SK-N-SH (cell line): ENCODE measurements around the gene C11orf52.
A peak's percentile ranks its signal among the peaks of the same experiment; 100 is the strongest.

ENCODE experiments used
- CHD2 ChIP-seq: fragments of 150-350 bp; IDR thresholded peaks from 2 replicates; pipeline ENCODE4 v1.6.1; 2018; ENCODE audit warnings: low read length; ENCODE audit not compliant: partially characterized antibody
- CTCF ChIP-seq: fragments of 200-600 bp; sonication (generic); IDR thresholded peaks from 2 replicates; pipeline ENCODE4 v1.6.1; 2017; ENCODE audit warnings: antibody characterized with exemption, mild to moderate bottlenecking, moderate library complexity
- EZH2phosphoT487 ChIP-seq: fragments of 200-600 bp; sonication (generic); IDR thresholded peaks from 2 replicates; pipeline ENCODE4 v1.6.1; 2017; ENCODE audit warnings: low read depth, mixed run types, mild to moderate bottlenecking, antibody characterized with exemption, moderate library complexity, borderline replicate concordance
- JUND ChIP-seq: IDR thresholded peaks from 2 replicates; pipeline ENCODE4 v1.4.0; 2012
- POLR2AphosphoS5 ChIP-seq: IDR thresholded peaks from 2 replicates; pipeline ENCODE4 v1.6.1; 2012; ENCODE audit warnings: low read depth, low read length
- SMC3 ChIP-seq: IDR thresholded peaks from 2 replicates; pipeline ENCODE4 v1.6.1; 2012; ENCODE audit warnings: low read depth, low read length, improper control_type of control experiment
- YY1 ChIP-seq: IDR thresholded peaks from 2 replicates; pipeline ENCODE4 v1.4.0; 2012; ENCODE audit warnings: low read depth, mild to moderate bottlenecking
- TF ChIP-seq, protein P1 (sequence below): IDR thresholded peaks from 2 replicates; pipeline ENCODE4 v1.6.1; 2012; ENCODE audit warnings: mild to moderate bottlenecking, low read depth, low read length, moderate library complexity

- TF ChIP-seq CTCF, result no peak
- TF ChIP-seq, protein P1, sequence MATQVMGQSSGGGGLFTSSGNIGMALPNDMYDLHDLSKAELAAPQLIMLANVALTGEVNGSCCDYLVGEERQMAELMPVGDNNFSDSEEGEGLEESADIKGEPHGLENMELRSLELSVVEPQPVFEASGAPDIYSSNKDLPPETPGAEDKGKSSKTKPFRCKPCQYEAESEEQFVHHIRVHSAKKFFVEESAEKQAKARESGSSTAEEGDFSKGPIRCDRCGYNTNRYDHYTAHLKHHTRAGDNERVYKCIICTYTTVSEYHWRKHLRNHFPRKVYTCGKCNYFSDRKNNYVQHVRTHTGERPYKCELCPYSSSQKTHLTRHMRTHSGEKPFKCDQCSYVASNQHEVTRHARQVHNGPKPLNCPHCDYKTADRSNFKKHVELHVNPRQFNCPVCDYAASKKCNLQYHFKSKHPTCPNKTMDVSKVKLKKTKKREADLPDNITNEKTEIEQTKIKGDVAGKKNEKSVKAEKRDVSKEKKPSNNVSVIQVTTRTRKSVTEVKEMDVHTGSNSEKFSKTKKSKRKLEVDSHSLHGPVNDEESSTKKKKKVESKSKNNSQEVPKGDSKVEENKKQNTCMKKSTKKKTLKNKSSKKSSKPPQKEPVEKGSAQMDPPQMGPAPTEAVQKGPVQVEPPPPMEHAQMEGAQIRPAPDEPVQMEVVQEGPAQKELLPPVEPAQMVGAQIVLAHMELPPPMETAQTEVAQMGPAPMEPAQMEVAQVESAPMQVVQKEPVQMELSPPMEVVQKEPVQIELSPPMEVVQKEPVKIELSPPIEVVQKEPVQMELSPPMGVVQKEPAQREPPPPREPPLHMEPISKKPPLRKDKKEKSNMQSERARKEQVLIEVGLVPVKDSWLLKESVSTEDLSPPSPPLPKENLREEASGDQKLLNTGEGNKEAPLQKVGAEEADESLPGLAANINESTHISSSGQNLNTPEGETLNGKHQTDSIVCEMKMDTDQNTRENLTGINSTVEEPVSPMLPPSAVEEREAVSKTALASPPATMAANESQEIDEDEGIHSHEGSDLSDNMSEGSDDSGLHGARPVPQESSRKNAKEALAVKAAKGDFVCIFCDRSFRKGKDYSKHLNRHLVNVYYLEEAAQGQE, result no peak
- TF ChIP-seq CHD2, result no peak
- TF ChIP-seq EZH2phosphoT487, result no peak
- peak; percentile 13; the same call in 1 of the 2 replicates for TF ChIP-seq POLR2AphosphoS5
- no peak for TF ChIP-seq SMC3
- TF ChIP-seq JUND, result peak; percentile 29; the same call in 1 of the 2 replicates
- no peak for TF ChIP-seq YY1
Measured at GRCh38 chr11:111938687-111939160, 20.0 kb downstream of the C11orf52 start.
